ENCODE data around the gene DLGAP1. TPM values are rescaled to one million over a fixed set of nuclear protein-coding genes. Genes with fewer than 3 reads are reported as not detected.

DLGAP1 gene
- total and polyA plus RNA-seq, 2 of the 13 experiments (the other 11 are each of a cell fraction or from before 2014, with no cell fraction given), result 0.01 TPM; not detected in 1

GRCh38 chr18:3451989-3452749, 1002.9 kb downstream of the DLGAP1 start (continued):
- no peak for TF ChIP-seq HOMEZ (CRISPR knock-in tag; IDR thresholded peaks at IDR 0.05; ENCODE audit: low read depth)
- TF ChIP-seq TEAD2 (CRISPR knock-in tag; IDR thresholded peaks at IDR 0.05), result no peak
- no peak for TF ChIP-seq ZIK1 (CRISPR knock-in tag; IDR thresholded peaks at IDR 0.05; ENCODE audit: borderline replicate concordance, low read depth)
- TF ChIP-seq BRD4 (CRISPR knock-in tag; IDR thresholded peaks at IDR 0.05), result 0 out of 2 replicates have a peak, but pooled peaks have one; percentile 54
- no peak for TF ChIP-seq RBM22 (optimal IDR thresholded peaks at IDR 0.05; ENCODE audit: low read length)
- peak in 1 of 2 experiments; percentile 37; a peak in 2 of 4 replicates for TF ChIP-seq HMGXB4 (CRISPR knock-in tag; IDR thresholded peaks at IDR 0.05; ENCODE audit: borderline replicate concordance in 1 of 2, low read depth in 1 of 2)
- 0 out of 2 replicates have a peak, but pooled peaks have one; percentile 1 for TF ChIP-seq ZNF704 (CRISPR knock-in tag; IDR thresholded peaks at IDR 0.05; ENCODE audit: borderline replicate concordance)
- TF ChIP-seq ZC3H13 (CRISPR knock-in tag; IDR thresholded peaks at IDR 0.05), result no peak
- TF ChIP-seq ZBTB49 (CRISPR knock-in tag; IDR thresholded peaks at IDR 0.05; ENCODE audit: borderline replicate concordance), result no peak
- TF ChIP-seq ZNF143 (CRISPR knock-in tag; IDR thresholded peaks at IDR 0.05), result no peak
- TF ChIP-seq KAT2B (IDR thresholded peaks at IDR 0.05; ENCODE audit: borderline replicate concordance, low read depth, low read length), result no peak
- TF ChIP-seq ZNF878 (CRISPR knock-in tag; IDR thresholded peaks at IDR 0.05), result no peak
- TF ChIP-seq ARID4A (CRISPR knock-in tag; IDR thresholded peaks at IDR 0.05; ENCODE audit: borderline replicate concordance), result peak; percentile 43; the same call in 1 of the 2 replicates
- TF ChIP-seq DPF2 (CRISPR knock-in tag; IDR thresholded peaks at IDR 0.05; ENCODE audit: borderline replicate concordance, low read depth), result no peak
- no peak for TF ChIP-seq NR2F6 (IDR thresholded peaks at IDR 0.05)
- TF ChIP-seq NR2F6 (CRISPR knock-in tag; IDR thresholded peaks at IDR 0.05), result no peak
- no peak for TF ChIP-seq FOXJ3 (CRISPR knock-in tag; IDR thresholded peaks at IDR 0.05; ENCODE audit: borderline replicate concordance)

All from HepG2 (cell line).